ENCODE data around the gene IGF2.

The IGF2 gene

DNA sequence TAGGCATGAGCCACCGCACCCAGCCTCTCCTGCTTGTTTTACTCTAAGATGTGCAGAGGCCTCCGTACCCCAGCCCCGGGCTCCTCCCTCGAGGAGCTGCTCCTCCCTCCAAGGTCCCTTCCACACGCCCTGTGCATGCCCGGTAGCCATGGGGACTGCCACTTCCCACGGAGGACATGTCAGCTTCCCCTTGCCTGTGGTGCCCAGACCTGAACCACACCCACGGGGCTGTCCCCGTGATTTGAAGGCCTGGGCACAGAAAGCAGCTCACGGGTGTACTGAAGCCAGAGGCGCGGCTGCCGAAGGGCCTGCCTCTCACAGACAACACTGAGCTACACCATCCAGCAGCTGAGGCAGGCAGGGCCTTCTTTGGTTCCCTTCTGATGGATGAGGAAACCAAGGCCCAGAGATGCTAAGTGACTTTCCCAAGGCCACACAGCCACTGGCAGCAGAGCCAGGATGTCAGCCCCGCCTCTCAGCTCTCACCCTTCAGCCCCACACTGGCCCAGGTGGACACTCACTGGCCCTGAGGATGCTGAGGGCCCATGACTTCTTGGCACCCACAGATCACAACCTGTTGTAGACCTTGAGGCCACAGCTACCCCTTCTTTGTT lies 14.5 kb upstream of the IGF2 start:
- no peak for DNase-seq

DNA sequence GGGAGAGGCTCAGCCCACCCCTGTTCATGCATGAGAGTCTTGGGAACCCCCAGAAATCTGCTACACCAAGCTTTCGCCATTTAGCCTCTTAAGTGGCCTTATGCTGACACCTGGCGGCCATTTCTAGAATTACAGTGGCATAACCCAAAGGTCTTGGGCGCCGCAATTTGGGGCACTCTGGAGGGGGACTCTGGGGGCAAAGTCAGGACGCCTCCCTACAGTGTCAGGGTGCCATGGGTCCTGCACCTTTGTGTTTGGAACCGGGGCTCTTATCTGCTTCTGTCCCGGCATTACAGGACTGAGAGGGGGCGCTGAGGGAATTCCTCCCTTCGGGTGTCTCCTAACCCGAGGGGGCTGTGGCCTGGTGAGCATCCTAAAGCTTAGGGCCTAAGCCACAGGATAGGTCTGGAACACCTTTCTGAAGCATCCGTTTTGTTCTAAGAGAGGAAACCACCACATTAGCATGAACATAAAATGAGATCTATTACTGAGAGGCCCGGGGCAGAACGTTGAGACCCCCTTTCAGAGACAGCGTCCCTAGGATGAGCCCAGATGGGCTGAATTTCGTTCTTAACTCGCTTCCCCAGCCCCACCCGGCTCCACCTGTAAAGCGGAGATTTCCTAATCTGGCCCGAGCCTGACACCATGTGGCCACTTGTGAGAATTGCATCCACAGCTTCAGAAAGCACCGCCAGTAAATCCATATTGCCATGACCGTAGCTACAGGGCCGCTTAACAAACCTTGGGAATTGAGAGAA lies 12.5 kb upstream of the IGF2 start:
- DNase-seq = peak; percentile 41 to 46

DNA sequence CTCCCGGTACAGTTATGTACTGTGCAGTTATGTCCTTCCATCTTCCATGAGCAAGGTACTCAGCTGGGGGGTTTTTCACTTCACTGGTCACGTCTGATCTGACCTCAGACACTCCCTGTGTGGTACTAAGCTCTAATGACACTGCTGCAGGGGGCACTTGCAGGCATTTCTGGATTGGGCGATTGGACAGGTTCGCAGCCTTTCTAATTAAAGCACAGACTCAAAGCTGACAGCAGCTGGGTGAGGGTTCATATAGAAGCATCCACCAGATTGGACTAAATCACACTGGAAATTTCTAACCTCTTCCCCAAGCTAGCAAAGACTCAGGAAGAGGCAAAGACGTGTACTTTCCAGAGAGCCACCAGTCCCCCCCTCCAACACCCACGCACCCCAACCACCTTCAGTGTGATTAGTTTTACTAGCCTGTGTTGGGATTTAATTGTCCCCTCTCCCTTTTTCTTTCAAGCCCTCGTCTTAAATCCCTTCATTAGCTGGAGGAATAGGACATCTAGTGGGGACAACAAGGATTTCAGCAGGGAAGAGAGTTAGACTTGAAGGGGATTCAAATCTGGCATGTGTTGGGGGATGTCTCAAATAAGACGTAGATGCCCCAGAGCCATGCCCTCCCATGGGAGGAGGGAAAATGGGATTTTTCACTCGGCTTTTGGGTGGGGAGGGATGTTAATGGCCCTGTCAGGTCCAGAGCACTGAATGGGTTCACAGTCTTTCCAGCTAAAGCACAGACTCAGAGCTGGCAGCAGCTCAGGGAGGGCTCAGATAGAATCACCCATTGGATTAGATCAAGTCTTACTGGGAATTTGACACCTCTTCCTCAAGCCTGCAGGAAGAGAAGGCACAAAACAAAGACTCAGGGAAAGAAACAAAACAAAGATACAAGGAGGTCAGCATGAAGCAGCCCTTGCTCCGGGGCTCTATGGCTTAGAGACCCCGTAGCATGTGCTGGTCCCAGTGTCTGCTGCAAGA lies 11.0 kb upstream of the IGF2 start:
- no peak for DNase-seq

DNA sequence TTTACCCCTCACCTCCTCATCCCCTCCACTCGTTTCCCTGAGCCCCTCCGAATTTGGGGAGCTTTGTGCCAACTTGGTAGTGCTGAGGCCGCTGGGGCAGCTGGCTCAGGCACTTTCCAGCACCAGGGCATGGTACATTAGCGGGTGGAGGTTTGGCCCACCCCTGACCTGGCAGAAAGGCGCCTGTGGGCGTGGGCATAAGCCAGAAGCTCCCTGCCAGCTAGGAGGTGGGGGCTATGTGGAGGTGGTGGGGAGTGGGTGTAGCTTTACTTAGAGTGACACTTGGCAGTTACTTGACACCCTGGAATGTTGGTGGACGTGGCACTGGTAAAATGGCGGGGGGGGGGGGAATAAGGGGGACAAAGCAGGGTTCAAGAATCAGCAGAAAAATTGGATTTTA lies 10.3 kb upstream of the IGF2 start:
- no peak for DNase-seq

DNA sequence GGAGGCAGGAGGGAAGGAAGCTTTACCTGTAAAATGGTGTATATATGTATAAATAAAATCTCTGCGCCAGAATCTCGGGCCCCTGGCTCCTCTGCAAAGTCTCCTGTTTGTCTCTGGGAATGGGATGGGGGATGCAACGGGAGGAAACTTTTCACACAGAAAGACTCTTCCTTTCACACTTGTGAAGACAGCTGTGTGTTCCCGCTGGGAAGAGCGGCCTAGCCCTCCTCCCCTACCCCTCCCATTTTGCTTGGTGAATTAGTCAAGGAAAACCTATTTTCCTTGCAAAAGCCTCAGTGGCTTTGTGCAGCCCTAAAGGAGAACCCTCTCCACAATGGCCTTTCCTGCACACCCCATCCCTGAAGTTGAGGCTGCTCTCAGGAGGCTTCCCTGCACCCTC lies 9.4 kb upstream of the IGF2 start:
- no peak for DNase-seq

DNA sequence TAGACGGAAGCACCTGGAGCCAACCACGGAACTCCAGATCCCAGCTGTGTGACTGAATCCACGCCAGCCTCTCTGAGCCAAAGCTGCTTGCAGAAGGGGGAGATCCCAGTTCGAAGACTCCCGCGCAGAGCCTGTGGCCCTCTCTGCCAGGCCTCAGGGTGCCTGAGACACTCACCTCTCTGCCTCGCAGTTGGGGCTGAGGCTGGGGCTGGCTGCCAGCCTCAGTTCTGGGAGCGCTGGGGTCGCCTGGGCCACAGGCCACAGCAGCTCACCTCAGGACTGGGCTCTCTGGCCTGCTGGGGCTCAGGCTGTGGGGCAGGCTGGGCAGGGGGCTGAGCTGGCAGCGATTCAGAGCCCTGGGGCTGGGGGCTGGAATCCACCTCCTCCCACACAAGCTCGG lies 8.2 kb upstream of the IGF2 start:
- DNase-seq = no peak

DNA sequence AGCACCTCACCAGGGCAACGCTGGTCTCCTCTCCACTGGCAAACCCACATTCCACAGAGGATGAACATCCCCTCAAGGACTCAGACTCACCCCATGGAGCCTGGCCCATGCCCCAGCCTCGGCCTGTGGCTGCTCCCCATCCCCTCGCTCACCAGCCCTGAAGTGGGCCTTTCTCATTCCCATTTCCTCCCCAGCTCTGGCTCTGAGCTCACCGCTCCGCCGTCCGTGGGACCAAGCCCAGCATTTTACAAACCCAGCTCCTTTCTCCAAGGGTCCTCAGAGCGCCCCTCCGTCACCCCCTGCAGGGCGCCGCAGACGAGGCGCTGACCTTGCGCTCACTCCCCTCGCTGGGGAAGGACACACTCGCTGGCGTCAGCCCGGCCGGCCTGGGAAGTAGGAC lies 6.9 kb upstream of the IGF2 start:
- no peak for DNase-seq

DNA sequence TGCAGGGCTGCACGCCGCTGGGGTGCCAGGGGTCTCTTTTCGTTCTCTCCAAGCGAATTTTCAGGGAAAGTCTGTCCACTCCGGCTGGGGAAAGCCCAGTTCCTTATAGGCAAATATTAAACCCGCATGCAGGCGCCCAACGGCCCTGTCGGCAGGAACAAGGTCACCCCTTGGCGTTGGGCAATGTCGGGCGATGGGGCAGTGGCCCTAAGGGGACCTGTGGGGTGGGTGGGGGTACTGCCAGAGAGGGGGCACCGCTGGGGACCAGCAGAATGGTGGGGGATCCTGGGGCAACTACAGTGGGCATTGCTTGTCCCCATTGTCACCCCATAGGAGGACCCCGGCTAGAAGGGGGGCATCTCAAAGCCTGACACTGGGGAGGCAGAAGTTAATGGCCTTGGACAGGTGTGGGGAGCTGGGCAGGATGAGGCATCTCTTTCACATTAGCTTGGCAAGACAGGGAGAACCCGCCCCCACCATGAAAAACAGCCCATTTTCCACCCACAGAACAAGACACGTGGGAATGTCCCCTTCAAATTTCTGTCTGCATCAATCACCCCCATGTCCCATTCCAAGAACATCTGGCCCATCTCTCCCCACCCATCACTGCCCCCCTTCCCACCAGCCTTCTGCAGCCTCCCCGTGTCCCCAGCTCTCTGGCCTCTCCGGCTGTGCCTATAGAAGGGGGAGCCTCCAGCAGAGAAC lies 5.5 kb upstream of the IGF2 start:
- DNase-seq = no peak

DNA sequence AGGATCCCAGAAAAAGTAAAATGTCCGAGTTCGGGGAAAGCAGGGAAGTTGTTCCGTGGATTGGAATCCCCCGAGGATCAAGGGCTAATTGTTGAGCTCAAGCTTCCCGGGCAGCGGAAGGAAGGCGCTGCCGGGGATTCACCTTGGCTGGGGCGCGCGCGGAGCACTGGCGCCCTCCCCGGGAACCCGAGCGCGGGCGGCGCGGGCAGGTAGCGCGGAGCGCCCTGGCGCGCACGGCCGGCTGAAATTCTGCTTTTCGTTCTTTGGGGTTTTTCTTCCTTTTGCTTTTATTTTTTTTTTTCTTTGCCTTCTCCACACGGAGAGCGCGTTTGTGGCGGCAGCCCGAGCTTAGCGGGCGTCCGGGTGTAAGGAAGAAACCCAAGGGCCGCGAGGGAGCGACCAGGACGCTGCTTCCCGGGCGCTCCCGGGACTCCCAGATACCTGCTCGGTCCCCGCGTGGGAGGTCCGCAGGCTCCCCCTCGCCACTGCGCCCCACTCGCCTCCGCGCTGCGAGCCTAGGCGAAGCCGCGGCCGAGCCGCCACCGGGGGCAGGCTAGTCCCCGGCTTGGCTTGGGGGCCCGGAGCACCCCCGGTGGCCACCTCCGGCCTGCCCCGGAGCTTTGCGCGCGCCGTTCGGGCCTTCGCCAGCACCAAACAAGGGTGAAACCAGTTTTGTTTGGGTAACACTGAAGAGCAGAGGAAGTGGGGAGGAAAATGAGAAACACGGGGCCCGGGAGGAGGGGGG lies 4.8 kb upstream of the IGF2 start:
- no peak for DNase-seq

DNA sequence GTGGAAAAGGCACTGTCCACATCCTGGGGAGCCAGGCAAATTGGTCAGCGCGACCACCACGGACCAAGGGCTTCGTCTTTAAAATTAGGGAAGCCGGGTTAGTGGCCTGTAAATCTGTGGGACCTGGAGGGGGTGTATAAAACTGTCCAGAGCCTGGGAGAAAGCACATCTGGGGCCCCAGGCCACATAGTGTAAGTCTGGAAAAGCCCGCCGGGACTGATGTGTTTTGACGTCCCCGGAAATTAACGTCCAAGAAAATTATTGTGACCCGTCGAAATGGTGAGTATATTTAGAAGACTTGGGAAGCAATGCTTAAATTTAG lies 4.2 kb upstream of the IGF2 start:
- no peak for DNase-seq

DNA sequence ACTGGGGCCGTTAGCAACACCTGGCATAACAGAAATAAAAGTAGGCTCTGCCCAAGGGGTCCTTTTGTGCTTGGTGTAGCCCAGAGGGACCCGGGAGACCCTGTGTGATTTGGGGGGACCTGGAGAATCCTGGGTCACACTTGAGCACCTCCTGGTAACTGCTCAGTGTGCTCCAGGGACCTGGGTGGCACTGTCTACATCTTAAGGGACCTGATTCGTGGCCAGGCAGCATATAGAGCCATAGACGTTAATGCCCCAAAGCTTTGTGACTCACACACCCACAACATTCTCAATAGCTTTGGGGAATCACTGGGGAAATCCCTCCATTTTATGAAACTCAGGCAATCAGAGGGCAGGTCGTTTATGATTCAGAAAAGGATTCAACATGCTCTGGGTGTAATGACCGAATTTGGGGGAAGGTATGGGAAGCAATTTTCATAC lies 3.6 kb upstream of the IGF2 start:
- no peak for DNase-seq

DNA sequence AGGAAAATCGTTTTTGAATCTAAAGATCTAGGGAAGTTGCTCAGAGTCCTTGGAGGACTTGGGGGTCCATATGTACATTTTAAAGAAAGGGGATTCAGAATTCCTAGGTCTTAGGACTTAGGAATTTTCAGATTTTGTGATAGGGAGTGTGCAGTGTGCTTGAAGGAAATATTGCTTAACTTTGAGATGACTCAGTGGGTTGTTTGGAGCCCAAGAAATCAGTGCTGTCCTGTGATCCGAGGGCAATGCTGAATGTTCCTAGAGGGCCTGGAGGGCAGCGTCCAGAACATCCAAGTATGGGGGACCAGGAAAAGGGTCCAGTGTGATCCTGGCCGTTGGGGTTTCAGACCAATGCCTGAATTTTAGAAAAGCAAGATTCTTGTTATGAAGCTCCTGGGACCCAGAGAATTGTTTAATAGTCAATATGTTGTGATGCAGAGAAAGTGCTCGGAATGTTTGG lies 3.1 kb upstream of the IGF2 start:
- no peak for DNase-seq

DNA sequence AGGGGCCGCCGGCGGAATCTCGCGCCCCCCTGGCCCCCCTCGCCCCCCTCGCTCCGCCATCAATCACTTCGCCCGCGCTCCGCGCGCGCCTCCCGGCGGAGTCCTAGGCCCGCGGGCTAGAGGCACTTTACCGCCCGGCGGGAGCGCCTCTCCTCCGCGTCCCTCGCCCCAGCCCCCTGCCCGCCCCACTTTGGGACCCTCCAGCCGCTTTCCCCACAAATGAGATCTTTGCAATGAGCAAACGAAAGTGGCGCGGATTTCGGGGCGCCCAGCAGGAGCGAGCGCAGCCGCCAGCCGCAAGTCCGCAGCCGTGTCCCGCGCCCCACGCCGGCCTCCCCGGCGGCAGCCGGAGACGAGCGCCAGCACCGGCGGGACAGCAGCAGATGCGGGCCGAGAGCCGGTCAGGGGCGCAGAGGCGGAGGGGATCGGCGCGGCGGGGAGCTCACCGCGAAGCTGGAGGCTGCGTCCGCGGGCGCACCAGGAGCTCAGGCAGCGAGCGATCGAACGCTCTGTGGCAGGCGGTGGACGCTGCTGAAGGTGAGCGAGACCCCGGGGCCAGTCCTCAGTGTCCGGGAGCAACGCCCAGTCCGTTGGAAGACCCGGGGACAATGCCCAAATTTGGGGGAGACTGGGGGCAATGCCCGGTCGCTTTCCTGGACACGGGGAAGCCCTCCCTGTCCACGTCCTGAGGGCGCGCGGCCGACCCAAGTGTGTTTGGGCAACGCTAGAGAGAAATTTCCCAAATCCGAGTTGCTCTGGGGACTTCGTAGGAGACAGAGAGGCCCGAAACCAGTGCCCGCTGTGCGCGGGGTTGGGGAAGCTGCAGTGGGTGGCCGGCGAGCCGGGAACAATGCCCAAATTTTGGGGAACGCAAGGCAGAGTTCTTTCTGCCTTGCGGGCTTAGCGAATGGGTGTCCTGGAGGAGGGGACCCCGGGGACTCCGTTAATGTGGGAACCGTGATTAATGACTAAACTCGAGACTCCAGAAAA lies 1.5 kb upstream of the IGF2 start:
- DNase-seq = no peak

DNA sequence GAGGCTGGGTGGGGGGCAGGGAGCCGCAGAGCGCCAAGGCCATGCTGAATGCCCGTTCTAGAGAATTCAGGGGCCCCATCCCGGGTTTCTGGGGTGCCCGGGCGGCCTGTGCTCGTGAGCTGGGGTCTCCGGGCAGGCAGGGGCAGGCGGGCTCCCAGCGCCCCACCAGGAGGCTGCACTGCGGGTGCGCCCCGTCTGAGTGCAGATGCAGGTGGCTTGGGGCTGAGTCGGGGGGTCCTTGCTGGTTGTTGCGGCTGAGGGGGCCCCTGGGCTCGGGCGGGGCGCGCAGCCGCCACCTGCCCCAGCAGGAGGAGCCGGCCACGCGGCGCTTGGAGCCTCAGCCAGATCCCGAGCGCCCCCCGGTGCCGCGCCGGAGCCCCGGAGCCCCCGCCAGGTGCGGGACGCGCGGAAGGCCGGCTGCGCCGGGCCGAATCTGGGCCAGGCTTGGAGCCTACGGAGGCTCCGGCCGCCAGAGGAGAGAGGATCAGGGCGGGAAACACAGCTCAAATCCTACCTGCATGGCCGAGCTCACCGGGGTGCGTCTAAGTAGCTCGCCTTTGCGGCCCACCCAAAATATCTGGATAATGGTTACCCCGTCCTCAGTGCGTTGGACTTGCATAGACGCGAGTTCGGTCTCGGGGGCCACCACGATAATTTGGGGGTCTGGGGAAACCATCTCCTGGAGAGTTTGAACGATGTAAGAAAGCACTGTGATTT lies 590 bp upstream of the IGF2 start:
- DNase-seq = no peak

DNA sequence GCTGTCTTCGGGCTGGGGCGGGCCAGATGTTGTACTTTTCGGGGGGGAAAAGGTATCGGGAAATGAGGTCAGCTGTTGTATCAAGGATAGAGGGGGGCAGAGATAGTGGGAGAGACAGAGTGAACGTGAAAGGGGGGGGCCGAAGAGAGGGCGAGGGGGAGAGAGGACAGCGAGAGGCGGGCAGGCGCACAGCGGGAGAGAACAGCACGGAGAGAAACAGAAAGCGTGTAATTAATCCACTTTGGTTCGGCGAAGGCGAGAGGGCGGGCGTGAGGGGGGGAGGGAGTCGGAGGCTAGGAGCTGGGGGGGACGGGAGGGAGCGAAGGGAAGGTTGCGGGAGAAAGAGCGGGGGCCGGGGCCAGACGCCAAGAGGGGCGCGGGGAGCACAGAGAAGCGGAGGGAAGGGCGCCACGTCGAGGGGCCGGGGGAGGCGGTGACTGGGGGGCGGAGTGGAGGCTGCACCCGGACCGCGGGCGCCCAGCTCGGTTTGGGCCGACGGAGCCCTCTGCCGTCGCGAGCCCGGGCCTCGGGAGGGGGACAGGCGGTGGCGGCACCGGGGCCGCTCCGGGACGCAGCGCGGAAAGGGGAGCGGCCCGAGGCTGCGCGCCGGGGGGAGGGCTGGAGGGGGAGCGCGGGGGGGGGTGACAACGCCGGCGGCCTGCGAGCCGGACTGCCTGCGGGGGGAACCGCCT lies 612 bp downstream of the IGF2 start:
- DNase-seq = no peak

DNA sequence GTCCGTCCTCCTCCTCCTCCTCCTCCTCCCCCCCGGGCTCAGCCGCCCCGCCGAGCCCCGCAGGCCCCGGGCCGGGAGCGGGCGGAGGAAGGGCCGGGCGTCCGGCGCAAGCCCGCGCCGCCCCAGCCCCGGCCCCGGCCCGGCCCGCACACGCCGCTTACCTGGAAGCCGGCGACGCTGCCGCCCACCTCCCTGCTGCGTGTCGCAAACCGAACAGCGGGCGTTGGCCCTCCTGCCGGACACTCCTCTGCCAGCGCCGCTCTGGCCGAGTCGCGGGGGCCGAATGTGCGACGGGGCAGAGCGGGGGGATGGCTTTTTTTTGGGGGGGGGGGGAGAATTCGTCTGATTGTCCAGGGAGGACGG lies 1.1 kb downstream of the IGF2 start:
- no peak for DNase-seq

DNA sequence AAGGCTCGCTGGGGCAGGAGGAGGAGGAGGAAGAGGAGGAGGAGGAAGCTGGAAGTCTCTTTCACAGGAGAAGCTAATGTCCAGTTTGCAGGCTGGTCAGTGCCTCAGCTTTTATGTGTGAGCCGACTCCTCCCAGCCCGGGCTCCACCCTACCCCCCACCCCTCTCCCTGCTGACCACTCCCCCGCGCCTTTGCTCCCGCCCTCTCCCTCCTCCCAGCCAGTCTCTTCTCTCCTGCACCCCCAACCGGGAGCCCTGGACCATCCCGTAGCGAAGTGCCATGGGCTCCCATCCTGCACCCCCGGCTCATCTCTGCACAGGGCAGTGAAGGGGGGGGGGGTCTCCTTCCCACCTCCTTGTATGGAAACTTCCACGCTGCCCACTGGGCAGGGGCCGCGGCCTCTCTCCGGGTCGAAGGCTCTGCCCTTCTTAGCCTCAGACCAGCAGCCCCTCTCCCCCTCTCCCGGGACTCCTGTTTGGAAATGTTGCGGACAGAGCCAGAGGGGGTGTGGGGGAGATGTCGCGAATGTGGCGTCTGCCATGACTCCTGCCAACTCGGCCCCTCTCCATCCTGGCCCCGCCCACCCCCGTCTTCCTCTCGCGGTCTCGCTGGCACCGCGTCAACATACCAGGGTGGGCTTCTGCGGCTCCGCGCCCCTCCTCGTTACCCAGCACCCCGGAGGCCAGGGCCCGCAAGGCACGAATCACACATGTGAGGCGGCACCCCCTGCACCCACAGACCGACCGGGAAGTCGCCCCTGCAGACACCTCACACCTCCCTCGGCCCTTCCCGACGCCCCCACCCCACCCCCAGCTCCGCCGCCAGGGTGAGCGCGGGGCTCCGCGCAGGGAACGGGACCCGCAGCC lies 1.8 kb downstream of the IGF2 start:
- DNase-seq = no peak

DNA sequence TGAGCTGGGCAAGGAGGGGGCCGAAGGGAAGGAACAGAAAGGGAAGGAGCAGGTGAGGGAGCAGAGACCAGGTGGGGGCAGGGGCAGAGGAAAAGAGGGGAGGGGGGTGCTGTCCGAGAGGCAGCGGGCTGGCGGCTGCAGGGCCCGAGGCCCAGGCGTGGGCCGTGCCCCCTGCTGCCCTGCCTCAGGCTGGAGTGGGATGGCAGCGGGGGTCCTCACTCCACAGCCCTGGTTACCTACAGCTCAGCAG lies 2.3 kb downstream of the IGF2 start:
- DNase-seq = no peak

Data from AML-193 (cell line).